Liver (tissue), 9 donors: ENCODE results near the gene ROBO2. TPM values are rescaled to one million over a fixed set of nuclear protein-coding genes. Genes with fewer than 3 reads are reported as not detected.

Experiments used
- DNase-seq: peaks from one replicate; pipeline ENCODE4 v3.0.0-alpha.2; 2017; ENCODE audit warnings: low spot score
- H3K27ac ChIP-seq, 2 donors: one replicate each; pipeline ENCODE4 v1.7.0; 2013; ENCODE audit warnings: inconsistent platforms in 2 of 2, low read length in 2 of 2, control low read depth in 1 of 2, low read depth in 1 of 2, mild to moderate bottlenecking in 1 of 2
- H3K27me3 ChIP-seq, 4 donors: one replicate each; pipeline versions ENCODE4 v1.6.1 to v1.7.0; 2013; ENCODE audit warnings: low read length in 3 of 4, inconsistent platforms in 1 of 4, mild to moderate bottlenecking in 1 of 4, moderate library complexity in 1 of 4; ENCODE audit not compliant: control insufficient read depth in 4 of 4, insufficient read depth in 4 of 4
- H3K36me3 ChIP-seq, 4 donors: one replicate each; pipeline versions ENCODE4 v1.6.1 to v1.7.0; 2013; ENCODE audit warnings: low read length in 3 of 4, mild to moderate bottlenecking in 3 of 4, low read depth in 1 of 4, moderate library complexity in 1 of 4; ENCODE audit not compliant: control insufficient read depth in 4 of 4, insufficient read depth in 3 of 4
- H3K4me1 ChIP-seq, 4 donors: one replicate each; pipeline versions ENCODE4 v1.6.1 to v1.7.0; 2013; ENCODE audit warnings: low read length in 3 of 4, mild to moderate bottlenecking in 3 of 4, moderate library complexity in 1 of 4; ENCODE audit not compliant: control insufficient read depth in 4 of 4, insufficient read depth in 4 of 4
- H3K4me3 ChIP-seq, 3 donors: one replicate each; pipeline versions ENCODE4 v1.6.1 to v1.7.0; 2013; ENCODE audit warnings: low read length in 3 of 3, control low read depth in 1 of 3, low read depth in 1 of 3, mild to moderate bottlenecking in 1 of 3
- H3K9ac ChIP-seq, 2 donors: one replicate each; pipeline ENCODE4 v1.7.0; 2013; ENCODE audit warnings: low read length in 2 of 2, mild to moderate bottlenecking in 2 of 2, moderate library complexity in 2 of 2, control low read depth in 1 of 2, low read depth in 1 of 2
- H3K9me3 ChIP-seq, 4 donors: one replicate each; pipeline versions ENCODE4 v1.6.1 to v1.7.0; 2013; ENCODE audit warnings: low read length in 3 of 4; ENCODE audit not compliant: control insufficient read depth in 4 of 4
- EGR1 ChIP-seq, 2 donors: IDR thresholded peaks; 2 replicates each; pipeline ENCODE4 v1.6.1; 2016 to 2018; ENCODE audit warnings: antibody characterized with exemption in 2 of 2, low read depth in 2 of 2
- FOXA1 ChIP-seq: IDR thresholded peaks from 2 replicates; pipeline ENCODE4 v1.6.1; 2016; ENCODE audit warnings: antibody characterized with exemption
- FOXA2 ChIP-seq: IDR thresholded peaks from 2 replicates; pipeline ENCODE4 v1.6.1; 2016; ENCODE audit warnings: antibody characterized with exemption
- HNF4A ChIP-seq, 2 donors: conservative IDR thresholded peaks; 2 replicates each; pipeline ENCODE4 v1.6.1; 2016; ENCODE audit warnings: antibody characterized with exemption in 2 of 2, mild to moderate bottlenecking in 2 of 2
- HNF4G ChIP-seq: IDR thresholded peaks from 2 replicates; pipeline ENCODE4 v1.6.1; 2016; ENCODE audit warnings: antibody characterized with exemption
- NR2F2 ChIP-seq: IDR thresholded peaks from 2 replicates; pipeline ENCODE4 v1.6.1; 2016; ENCODE audit warnings: antibody characterized with exemption
- RAD21 ChIP-seq, 2 donors: IDR thresholded peaks; 2 replicates each; pipeline ENCODE4 v1.6.1; 2016; ENCODE audit warnings: antibody characterized with exemption in 2 of 2, mild to moderate bottlenecking in 2 of 2
- RXRA ChIP-seq, 2 donors: IDR thresholded peaks; 2 replicates each; pipeline ENCODE4 v1.6.1; 2017 to 2018; ENCODE audit warnings: antibody characterized with exemption in 2 of 2, mild to moderate bottlenecking in 1 of 2
- SP1 ChIP-seq: IDR thresholded peaks from 2 replicates; pipeline ENCODE4 v1.6.1; 2018; ENCODE audit warnings: antibody characterized with exemption, mild to moderate bottlenecking
- TAF1 ChIP-seq: conservative IDR thresholded peaks from 2 replicates; pipeline ENCODE4 v1.6.1; 2016; ENCODE audit warnings: antibody characterized with exemption, mild to moderate bottlenecking
- YY1 ChIP-seq: IDR thresholded peaks from 2 replicates; pipeline ENCODE4 v1.6.1; 2016; ENCODE audit warnings: antibody characterized with exemption, mild to moderate bottlenecking
- WGBS: extraction: QIAGEN DNeasy Blood & Tissue Kit; methylation state at CpG from one replicate; pipeline ENCODE4 v1.1.7; 2013; 5-methylcytosine and 5-hydroxymethylcytosine counted together
- polyA plus RNA-seq, 2 donors: library from polyadenylated mRNA; stranded (reverse) in 1 of 2; unstranded in 1 of 2; fragments of 200-250 nt in 1 of 2; fragments of >200 nt in 1 of 2; fragmentation: Nextera tagmentation in 1 of 2; extraction: Ambion mirVana in 1 of 2; gene quantifications; one replicate each; pipeline versions ENCODE4 v1.2.1 to v1.2.3, GENCODE V29; 2013 to 2015
- total RNA-seq, 2 donors: library from RNA; depleted of rRNA; stranded (reverse); fragments of >200 nt; gene quantifications; one replicate each; pipeline ENCODE4 v1.2.3, GENCODE V29; 2014
- TF ChIP-seq, protein P1 (sequence below): IDR thresholded peaks from 2 replicates; pipeline ENCODE4 v1.6.1; 2016; ENCODE audit warnings: antibody characterized with exemption
- TF ChIP-seq, protein P2 (sequence below): fragments of 150-350 bp; IDR thresholded peaks from 2 replicates; pipeline ENCODE4 v1.5.1; 2017; ENCODE audit warnings: improper control_type of control experiment, low read depth, low read length; ENCODE audit not compliant: missing input control
- TF ChIP-seq, protein P3 (sequence below): IDR thresholded peaks from 2 replicates; pipeline ENCODE4 v1.6.1; 2016; ENCODE audit warnings: antibody characterized with exemption
- TF ChIP-seq, protein P4 (sequence below): IDR thresholded peaks from 2 replicates; pipeline ENCODE4 v1.6.1; 2016; ENCODE audit warnings: antibody characterized with exemption, mild to moderate bottlenecking
- TF ChIP-seq, protein P5 (sequence below): IDR thresholded peaks from 2 replicates; pipeline ENCODE4 v1.6.1; 2016; ENCODE audit warnings: antibody characterized with exemption
- donor health status: healthy.
- donor health status: healthy.
- donor health status: healthy.
- donor health status: healthy.
- donor health status: healthy.

Gene ROBO2
- total and polyA plus RNA-seq, 4 donors = 0.22 to 19.4 (median 1.1) TPM

DNA sequence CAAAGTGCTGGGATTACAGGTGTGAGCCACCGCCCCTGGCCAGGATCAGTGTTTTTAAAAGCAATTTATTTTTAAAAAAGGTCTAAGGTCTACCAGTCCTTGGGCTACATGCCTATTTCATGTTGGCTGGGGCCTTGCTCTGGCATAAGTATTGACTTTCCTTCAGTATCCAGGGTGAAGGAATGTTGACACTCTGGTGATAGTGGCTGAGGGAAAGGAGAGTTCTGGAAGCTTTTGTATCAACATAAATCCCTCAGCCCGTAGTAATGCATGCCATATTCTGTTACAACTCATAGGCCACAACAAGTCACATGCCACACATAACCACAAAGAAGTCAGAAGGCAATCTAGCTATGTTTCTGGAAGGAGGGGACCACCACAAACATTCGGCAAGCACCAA lies 273.9 kb downstream of the ROBO2 start:
- no peak overlapping the region for H3K9ac ChIP-seq
- H3K27ac ChIP-seq = no peak overlapping the region
- no peaks in the 10 kb centered on the region for H3K9me3 ChIP-seq
- WGBS = 87% methylated on average over 3 of the region's 3 CpGs
- no peak for TF ChIP-seq RAD21 (IDR thresholded peaks at IDR 0.05)
- TF ChIP-seq FOXA1 = no peak
- TF ChIP-seq TAF1 = no peak
- no peak for TF ChIP-seq SP1
- TF ChIP-seq HNF4G = no peak
- no peak for TF ChIP-seq NR2F2
- TF ChIP-seq, protein P1, sequence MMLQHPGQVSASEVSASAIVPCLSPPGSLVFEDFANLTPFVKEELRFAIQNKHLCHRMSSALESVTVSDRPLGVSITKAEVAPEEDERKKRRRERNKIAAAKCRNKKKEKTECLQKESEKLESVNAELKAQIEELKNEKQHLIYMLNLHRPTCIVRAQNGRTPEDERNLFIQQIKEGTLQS = no peak
- TF ChIP-seq, protein P2, sequence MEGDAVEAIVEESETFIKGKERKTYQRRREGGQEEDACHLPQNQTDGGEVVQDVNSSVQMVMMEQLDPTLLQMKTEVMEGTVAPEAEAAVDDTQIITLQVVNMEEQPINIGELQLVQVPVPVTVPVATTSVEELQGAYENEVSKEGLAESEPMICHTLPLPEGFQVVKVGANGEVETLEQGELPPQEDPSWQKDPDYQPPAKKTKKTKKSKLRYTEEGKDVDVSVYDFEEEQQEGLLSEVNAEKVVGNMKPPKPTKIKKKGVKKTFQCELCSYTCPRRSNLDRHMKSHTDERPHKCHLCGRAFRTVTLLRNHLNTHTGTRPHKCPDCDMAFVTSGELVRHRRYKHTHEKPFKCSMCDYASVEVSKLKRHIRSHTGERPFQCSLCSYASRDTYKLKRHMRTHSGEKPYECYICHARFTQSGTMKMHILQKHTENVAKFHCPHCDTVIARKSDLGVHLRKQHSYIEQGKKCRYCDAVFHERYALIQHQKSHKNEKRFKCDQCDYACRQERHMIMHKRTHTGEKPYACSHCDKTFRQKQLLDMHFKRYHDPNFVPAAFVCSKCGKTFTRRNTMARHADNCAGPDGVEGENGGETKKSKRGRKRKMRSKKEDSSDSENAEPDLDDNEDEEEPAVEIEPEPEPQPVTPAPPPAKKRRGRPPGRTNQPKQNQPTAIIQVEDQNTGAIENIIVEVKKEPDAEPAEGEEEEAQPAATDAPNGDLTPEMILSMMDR = no peak
- TF ChIP-seq, protein P3, sequence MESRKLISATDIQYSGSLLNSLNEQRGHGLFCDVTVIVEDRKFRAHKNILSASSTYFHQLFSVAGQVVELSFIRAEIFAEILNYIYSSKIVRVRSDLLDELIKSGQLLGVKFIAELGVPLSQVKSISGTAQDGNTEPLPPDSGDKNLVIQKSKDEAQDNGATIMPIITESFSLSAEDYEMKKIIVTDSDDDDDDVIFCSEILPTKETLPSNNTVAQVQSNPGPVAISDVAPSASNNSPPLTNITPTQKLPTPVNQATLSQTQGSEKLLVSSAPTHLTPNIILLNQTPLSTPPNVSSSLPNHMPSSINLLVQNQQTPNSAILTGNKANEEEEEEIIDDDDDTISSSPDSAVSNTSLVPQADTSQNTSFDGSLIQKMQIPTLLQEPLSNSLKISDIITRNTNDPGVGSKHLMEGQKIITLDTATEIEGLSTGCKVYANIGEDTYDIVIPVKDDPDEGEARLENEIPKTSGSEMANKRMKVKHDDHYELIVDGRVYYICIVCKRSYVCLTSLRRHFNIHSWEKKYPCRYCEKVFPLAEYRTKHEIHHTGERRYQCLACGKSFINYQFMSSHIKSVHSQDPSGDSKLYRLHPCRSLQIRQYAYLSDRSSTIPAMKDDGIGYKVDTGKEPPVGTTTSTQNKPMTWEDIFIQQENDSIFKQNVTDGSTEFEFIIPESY = no peak
- no peak for TF ChIP-seq FOXA2
- no peak for TF ChIP-seq EGR1 (IDR thresholded peaks at IDR 0.05; ENCODE audit: low read depth in 2 of 2)
- TF ChIP-seq YY1 = no peak
- TF ChIP-seq, protein P4, sequence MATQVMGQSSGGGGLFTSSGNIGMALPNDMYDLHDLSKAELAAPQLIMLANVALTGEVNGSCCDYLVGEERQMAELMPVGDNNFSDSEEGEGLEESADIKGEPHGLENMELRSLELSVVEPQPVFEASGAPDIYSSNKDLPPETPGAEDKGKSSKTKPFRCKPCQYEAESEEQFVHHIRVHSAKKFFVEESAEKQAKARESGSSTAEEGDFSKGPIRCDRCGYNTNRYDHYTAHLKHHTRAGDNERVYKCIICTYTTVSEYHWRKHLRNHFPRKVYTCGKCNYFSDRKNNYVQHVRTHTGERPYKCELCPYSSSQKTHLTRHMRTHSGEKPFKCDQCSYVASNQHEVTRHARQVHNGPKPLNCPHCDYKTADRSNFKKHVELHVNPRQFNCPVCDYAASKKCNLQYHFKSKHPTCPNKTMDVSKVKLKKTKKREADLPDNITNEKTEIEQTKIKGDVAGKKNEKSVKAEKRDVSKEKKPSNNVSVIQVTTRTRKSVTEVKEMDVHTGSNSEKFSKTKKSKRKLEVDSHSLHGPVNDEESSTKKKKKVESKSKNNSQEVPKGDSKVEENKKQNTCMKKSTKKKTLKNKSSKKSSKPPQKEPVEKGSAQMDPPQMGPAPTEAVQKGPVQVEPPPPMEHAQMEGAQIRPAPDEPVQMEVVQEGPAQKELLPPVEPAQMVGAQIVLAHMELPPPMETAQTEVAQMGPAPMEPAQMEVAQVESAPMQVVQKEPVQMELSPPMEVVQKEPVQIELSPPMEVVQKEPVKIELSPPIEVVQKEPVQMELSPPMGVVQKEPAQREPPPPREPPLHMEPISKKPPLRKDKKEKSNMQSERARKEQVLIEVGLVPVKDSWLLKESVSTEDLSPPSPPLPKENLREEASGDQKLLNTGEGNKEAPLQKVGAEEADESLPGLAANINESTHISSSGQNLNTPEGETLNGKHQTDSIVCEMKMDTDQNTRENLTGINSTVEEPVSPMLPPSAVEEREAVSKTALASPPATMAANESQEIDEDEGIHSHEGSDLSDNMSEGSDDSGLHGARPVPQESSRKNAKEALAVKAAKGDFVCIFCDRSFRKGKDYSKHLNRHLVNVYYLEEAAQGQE = no peak
- no peak for TF ChIP-seq HNF4A (conservative IDR thresholded peaks at IDR 0.05)
- TF ChIP-seq, protein P5, sequence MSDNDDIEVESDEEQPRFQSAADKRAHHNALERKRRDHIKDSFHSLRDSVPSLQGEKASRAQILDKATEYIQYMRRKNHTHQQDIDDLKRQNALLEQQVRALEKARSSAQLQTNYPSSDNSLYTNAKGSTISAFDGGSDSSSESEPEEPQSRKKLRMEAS = no peak
- TF ChIP-seq RXRA (IDR thresholded peaks at IDR 0.05) = no peak
- no peak for DNase-seq
- no peaks in the 10 kb centered on the region for H3K27me3 ChIP-seq
- no peak overlapping the region for H3K4me3 ChIP-seq
- H3K4me1 ChIP-seq = no peaks in the 10 kb centered on the region
- H3K36me3 ChIP-seq = no peaks in the 10 kb centered on the region

DNA sequence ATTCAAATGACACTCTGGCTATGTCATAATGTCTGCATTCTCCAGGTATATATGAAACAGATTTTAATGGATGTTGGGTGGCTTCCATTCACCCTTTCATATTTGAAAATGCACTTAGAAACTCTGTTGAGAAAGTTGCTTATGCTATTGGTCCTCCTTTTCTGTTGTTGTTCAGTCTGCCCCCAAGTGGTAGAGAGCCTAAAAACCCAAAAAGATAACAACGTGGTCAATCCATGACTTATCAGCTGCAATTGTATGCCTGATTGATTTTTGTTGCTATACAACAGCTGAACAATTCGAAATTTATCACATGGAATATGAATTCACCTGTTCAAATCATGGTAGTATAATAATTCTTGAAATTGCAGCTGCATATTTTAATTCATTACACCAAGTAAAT lies 279.8 kb downstream of the ROBO2 start:
- 12% methylated on average over 2 of the region's 2 CpGs for WGBS
- H3K4me3 ChIP-seq = no peak overlapping the region
- H3K27me3 ChIP-seq = no peaks in the 10 kb centered on the region
- TF ChIP-seq RAD21 (IDR thresholded peaks at IDR 0.05) (peak in 1 of 2 donors; percentile 34), TAF1 (no peak)
- TF ChIP-seq, protein P2 = peak; percentile 12
- no peak overlapping the region for H3K9ac ChIP-seq
- DNase-seq = no peak
- H3K4me1 ChIP-seq = peaks cover 0 to 1% (median 0%) of the 10 kb centered on the region in 4 donors
- no peaks in the 10 kb centered on the region for H3K36me3 ChIP-seq
- H3K27ac ChIP-seq = no peak overlapping the region
- H3K9me3 ChIP-seq = no peaks in the 10 kb centered on the region
